ENCODE results near the gene LRRFIP2. TPM values are rescaled to one million over a fixed set of nuclear protein-coding genes. Genes with fewer than 3 reads are reported as not detected.

LRRFIP2 gene
- total and polyA plus RNA-seq, 2 of the 8 experiments (the other 6 are each of a cell fraction or from before 2014, with no cell fraction given), result 8.8 to 25.6 TPM

DNA sequence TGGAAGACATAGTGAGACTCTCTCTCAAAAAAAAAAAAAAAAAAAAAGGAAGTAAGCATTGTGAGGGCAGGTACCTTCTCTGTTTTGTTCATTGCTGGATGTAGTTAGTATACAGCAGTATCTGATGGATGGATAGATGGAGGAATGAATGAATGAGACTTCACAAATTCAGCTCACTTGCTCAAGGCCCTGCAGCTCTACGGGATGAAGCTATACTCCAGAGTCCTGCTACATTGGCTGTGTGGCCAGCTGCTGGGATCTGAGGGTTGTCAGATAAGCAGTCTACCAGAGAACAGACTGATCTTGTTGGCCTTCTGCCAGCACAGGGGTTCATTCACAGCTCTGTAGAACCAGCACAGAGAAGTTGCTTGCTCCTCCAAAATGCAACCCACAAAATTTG lies 146.1 kb downstream of the LRRFIP2 start:
- Histone ChIP-seq H2AFZ (ENCODE audit: low read length) (no peak overlapping the region), H3K18ac (ENCODE audit: extremely low read depth, low read length) (no peak overlapping the region), H3K4me2 (ENCODE audit: insufficient read depth in 1 of 2, low read depth in 2 of 2, low read length in 2 of 2) (no peak overlapping the region), H2BK5ac (ENCODE audit: low read depth, low read length) (no peak overlapping the region), H3K9me3 (ENCODE audit: insufficient read depth in 2 of 2, low read depth in 1 of 2, low read length in 1 of 2) (no peaks in the 10 kb centered on the region), H3K4me3 (ENCODE audit: extremely low read depth in 1 of 4, insufficient read depth in 2 of 4, low read depth in 3 of 4, low read length in 4 of 4) (no peak overlapping the region), H2BK15ac (ENCODE audit: low read length) (no peak overlapping the region), H2BK12ac (ENCODE audit: low read depth, low read length) (no peak overlapping the region), H2BK20ac (ENCODE audit: low read length) (no peak overlapping the region), H3K27me3 (replicated peaks in 1 of 4; ENCODE audit: control insufficient read depth in 3 of 4, extremely low read depth in 1 of 4, insufficient read depth in 3 of 4, low read length in 3 of 4) (no peaks in the 10 kb centered on the region), H3K27ac (ENCODE audit: low read depth, low read length) (no peak overlapping the region), H3K23ac (ENCODE audit: insufficient read length) (no peak overlapping the region), H4K8ac (ENCODE audit: extremely low read depth, insufficient read depth, low read length) (no peak overlapping the region), H4K5ac (ENCODE audit: insufficient read length, low read depth, low read length) (no peak overlapping the region), H3K23me2 (ENCODE audit: low read depth, low read length) (no peaks in the 10 kb centered on the region), H3K56ac (replicated peaks; ENCODE audit: insufficient read length, low read depth, low read length) (no peak overlapping the region), H3K36me3 (ENCODE audit: control insufficient read depth in 2 of 4, insufficient read depth in 4 of 4, low read length in 3 of 4) (peaks cover 17 to 77% (median 43%) of the 10 kb centered on the region in 4 experiments; a peak in 7 of 8 replicates), H3K14ac (ENCODE audit: insufficient read length) (no peak overlapping the region), H3K4me1 (replicated peaks in 1 of 4; ENCODE audit: control insufficient read depth in 3 of 4, insufficient read depth in 4 of 4, low read length in 3 of 4) (no peaks in the 10 kb centered on the region), H3K4ac (replicated peaks; ENCODE audit: insufficient read length, low read depth, low read length) (no peak overlapping the region), H3K79me1 (ENCODE audit: low read depth, low read length) (peaks cover 6% of the 10 kb centered on the region; the same call in 1 of the 2 replicates), H3K9ac (replicated peaks in 1 of 4; ENCODE audit: extremely low read depth in 1 of 4, low read depth in 3 of 4, low read length in 3 of 4) (no peak overlapping the region), H4K91ac (replicated peaks; ENCODE audit: insufficient read length, low read length) (no peak overlapping the region), H2BK120ac (replicated peaks; ENCODE audit: low read depth, low read length) (no peak overlapping the region), H2AK5ac (ENCODE audit: low read depth, low read length) (no peak overlapping the region), H3K79me2 (ENCODE audit: control insufficient read depth in 1 of 2, insufficient read depth in 2 of 2, low read length in 2 of 2) (no peaks in the 10 kb centered on the region), H4K20me1 (replicated peaks in 1 of 2; ENCODE audit: control insufficient read depth in 1 of 2, insufficient read depth in 2 of 2, low read length in 2 of 2) (no peaks in the 10 kb centered on the region)
- ChIA-PET POLR2A (ENCODE audit: partially characterized antibody) (interaction anchor here (0.6 to 0.8 kb wide), 3 partner anchors 11 to 1035 kb away, joined by 3 to 4 read pairs (median 3); no protein-coding TSS in a partner anchor), CTCF (ENCODE audit: partially characterized antibody) (interaction anchor here (0.7 to 1.0 kb wide), 2 partner anchors 22 to 271 kb away, joined by 3 read pairs; no protein-coding TSS in a partner anchor)
- 93% methylated on average over 1 of the region's 1 CpG; no CpG with 5 or more reads in 1 of the 2 experiments for WGBS, 2 experiments (ENCODE audit: extremely low coverage in 1 of 2, insufficient coverage in 1 of 2, insufficient read length in 1 of 2, insufficient replicate concordance in 2 of 2, low coverage in 1 of 2, low lambda C conversion rate in 2 of 2, missing lambda C conversion rate in 1 of 2)
- FAIRE-seq, result no peak
- DNase-seq (ENCODE audit: low read depth in 1 of 2, low spot score in 2 of 2), result no peak
- TF ChIP-seq POLR2A (IDR thresholded peaks at IDR 0.05; ENCODE audit: control extremely low read depth in 1 of 2, low read depth in 2 of 2, low read length in 2 of 2), result no peak
- TF ChIP-seq ASH2L (IDR thresholded peaks at IDR 0.05; ENCODE audit: low read length), result no peak
- TF ChIP-seq PHF8 (conservative IDR thresholded peaks at IDR 0.05; ENCODE audit: low read depth, low read length), result no peak
- no peak for TF ChIP-seq JUND (IDR thresholded peaks at IDR 0.05; ENCODE audit: low read length)
- TF ChIP-seq SIRT6 (IDR thresholded peaks at IDR 0.05; ENCODE audit: low read length), result no peak
- no peak for TF ChIP-seq KDM1A (IDR thresholded peaks at IDR 0.05; ENCODE audit: borderline replicate concordance, low read length)
- TF ChIP-seq GABPA (IDR thresholded peaks at IDR 0.05; ENCODE audit: borderline replicate concordance, insufficient read depth, low read length), result no peak
- TF ChIP-seq GTF2F1 (IDR thresholded peaks at IDR 0.05; ENCODE audit: borderline replicate concordance, low read depth, low read length), result no peak
- no peak for TF ChIP-seq BRCA1 (IDR thresholded peaks at IDR 0.05; ENCODE audit: low read depth, low read length)
- no peak for TF ChIP-seq SIN3A (conservative IDR thresholded peaks at IDR 0.05 in 1 of 2, IDR thresholded peaks at IDR 0.05 in 1 of 2; ENCODE audit: low read depth in 1 of 2, low read length in 2 of 2)
- no peak for TF ChIP-seq RXRA (IDR thresholded peaks at IDR 0.05; ENCODE audit: insufficient read depth, low read depth, low read length)
- TF ChIP-seq HDAC6 (IDR thresholded peaks at IDR 0.05; ENCODE audit: low read depth, low read length), result no peak
- no peak for TF ChIP-seq SP2 (IDR thresholded peaks at IDR 0.05; ENCODE audit: low read length)
- TF ChIP-seq ZNF274 (IDR thresholded peaks at IDR 0.05; ENCODE audit: borderline replicate concordance, extremely low read depth, low read length), result no peak
- no peak for TF ChIP-seq JUN (IDR thresholded peaks at IDR 0.05; ENCODE audit: low read depth, low read length)
- no peak for TF ChIP-seq CBX5 (IDR thresholded peaks at IDR 0.05; ENCODE audit: low read depth, low read length)
